ENCODE results near the gene GAL3ST2. TPM values are rescaled to one million over a fixed set of nuclear protein-coding genes. Genes with fewer than 3 reads are reported as not detected.
"Not testable (repeated sequence)": the region's sequence is repeated elsewhere in the genome, so short reads cannot be mapped to it uniquely, and the experiment has no call there.

The GAL3ST2 gene
- total and polyA plus RNA-seq, 4 experiments from 2014 or later = 0.14 to 0.39 TPM; not detected in 2

GRCh38 chr2:241815477-241816430 lies 39.1 kb downstream of the GAL3ST2 start:
- ChIA-PET CTCF (ENCODE audit: partially characterized antibody) (no interaction called here), POLR2A (ENCODE audit: partially characterized antibody) (no interaction called here)
- Histone ChIP-seq H3K36me3 (ENCODE audit: insufficient read depth, low read length) (no peaks in the 10 kb centered on the region), H3K27ac (ENCODE audit: low read depth, low read length) (no peak overlapping the region), H3K9me3 (ENCODE audit: control insufficient read depth in 1 of 2, low read length in 2 of 2) (no peaks in the 10 kb centered on the region), H3K4me1 (ENCODE audit: insufficient read depth, low read length) (peaks cover 9% of the 10 kb centered on the region), H3K27me3 (ENCODE audit: insufficient read depth, low read length) (no peaks in the 10 kb centered on the region), H3K4me3 (ENCODE audit: low read length in 2 of 2) (no peak overlapping the region)
- H3K27ac Mint-ChIP-seq = peak overlapping the region in 3 of 7 donors; percentile 19 to 57 (median 36)
- peaks cover 0 to 7% (median 6%) of the 10 kb centered on the region in 4 donors for H3K4me1 Mint-ChIP-seq
- intact Hi-C loops (cut with micrococcal nuclease) = no loop called here
- no peaks in the 10 kb centered on the region for H3K9me3 Mint-ChIP-seq
- H3K4me3 Mint-ChIP-seq = no peak overlapping the region
- no peak for DNase-seq
- no peaks in the 10 kb centered on the region for H3K36me3 Mint-ChIP-seq
- H3K27me3 Mint-ChIP-seq = no peaks in the 10 kb centered on the region

- H3K4me1 Mint-ChIP-seq = peaks cover 4 to 12% (median 8%) of the 10 kb centered on the region in 4 donors
- CTCF ChIA-PET (ENCODE audit: partially characterized antibody) = no interaction called here
These were observed 40.0 kb downstream of the GAL3ST2 start for GRCh38 chr2:241816431-241817121.

GRCh38 chr2:241817126-241817820 lies 40.7 kb downstream of the GAL3ST2 start:
- H3K4me3 ChIP-seq (ENCODE audit: low read length in 2 of 2) = no peak overlapping the region
- no peaks in the 10 kb centered on the region for H3K36me3 ChIP-seq (ENCODE audit: insufficient read depth, low read length)
- ChIA-PET POLR2A (ENCODE audit: partially characterized antibody) (no interaction called here), CTCF (ENCODE audit: partially characterized antibody) (no interaction called here)
- Mint-ChIP-seq H3K27ac (peak overlapping the region in 6 of 7 donors; percentile 7 to 75 (median 50)), H3K9me3 (peaks cover 0 to 2% (median 0%) of the 10 kb centered on the region in 8 donors), H3K4me1 (peaks cover 4 to 16% (median 11%) of the 10 kb centered on the region in 4 donors), H3K27me3 (no peaks in the 10 kb centered on the region), H3K36me3 (no peaks in the 10 kb centered on the region), H3K4me3 (peak overlapping the region in 5 of 8 donors; percentile 26 to 78 (median 46))
- intact Hi-C loops (cut with micrococcal nuclease) = no loop called here
- DNase-seq = no peak
- peaks cover 15% of the 10 kb centered on the region for H3K4me1 ChIP-seq (ENCODE audit: insufficient read depth, low read length)
- no peaks in the 10 kb centered on the region for H3K9me3 ChIP-seq (ENCODE audit: control insufficient read depth in 1 of 2, low read length in 2 of 2)
- H3K27ac ChIP-seq (ENCODE audit: low read depth, low read length) = no peak overlapping the region
- H3K27me3 ChIP-seq (ENCODE audit: insufficient read depth, low read length) = no peaks in the 10 kb centered on the region

More at GRCh38 chr2:241816431-241817121, 40.0 kb downstream of the GAL3ST2 start:
- peak overlapping the region in 1 of 7 donors; percentile 60 for H3K27ac Mint-ChIP-seq
- H3K4me3 Mint-ChIP-seq = no peak overlapping the region
- Histone ChIP-seq H3K27me3 (ENCODE audit: insufficient read depth, low read length) (no peaks in the 10 kb centered on the region), H3K36me3 (ENCODE audit: insufficient read depth, low read length) (no peaks in the 10 kb centered on the region), H3K4me3 (ENCODE audit: low read length in 2 of 2) (no peak overlapping the region), H3K27ac (ENCODE audit: low read depth, low read length) (no peak overlapping the region), H3K4me1 (ENCODE audit: insufficient read depth, low read length) (peaks cover 14% of the 10 kb centered on the region), H3K9me3 (ENCODE audit: control insufficient read depth in 1 of 2, low read length in 2 of 2) (no peaks in the 10 kb centered on the region)
- H3K36me3 Mint-ChIP-seq = no peaks in the 10 kb centered on the region
- H3K27me3 Mint-ChIP-seq = no peaks in the 10 kb centered on the region
- POLR2A ChIA-PET (ENCODE audit: partially characterized antibody) = no interaction called here
- DNase-seq = no peak
- intact Hi-C loops (cut with micrococcal nuclease) = no loop called here
- peaks cover 0 to 2% (median 0%) of the 10 kb centered on the region in 8 donors for H3K9me3 Mint-ChIP-seq

GRCh38 chr2:241817821-241818215 lies 41.2 kb downstream of the GAL3ST2 start:
- H3K36me3 Mint-ChIP-seq; intact Hi-C loops (cut with micrococcal nuclease); H3K27me3 Mint-ChIP-seq; H3K36me3 ChIP-seq (ENCODE audit: insufficient read depth, low read length); DNase-seq; H3K4me3 ChIP-seq (ENCODE audit: low read length in 2 of 2); POLR2A ChIA-PET (ENCODE audit: partially characterized antibody); H3K27ac ChIP-seq (ENCODE audit: low read depth, low read length); H3K9me3 Mint-ChIP-seq; H3K27me3 ChIP-seq (ENCODE audit: insufficient read depth, low read length); H3K9me3 ChIP-seq (ENCODE audit: control insufficient read depth in 1 of 2, low read length in 2 of 2); CTCF ChIA-PET (ENCODE audit: partially characterized antibody): not testable (repeated sequence)
- H3K27ac Mint-ChIP-seq = peak overlapping the region in 4 of 7 donors; percentile 10 to 75 (median 55)
- H3K4me1 ChIP-seq (ENCODE audit: insufficient read depth, low read length) = peaks cover 15% of the 10 kb centered on the region
- H3K4me3 Mint-ChIP-seq = peak overlapping the region in 4 of 8 donors; percentile 26 to 78 (median 38)
- H3K4me1 Mint-ChIP-seq = peaks cover 7 to 21% (median 15%) of the 10 kb centered on the region in 4 donors

GRCh38 chr2:241818229-241818942 lies 41.8 kb downstream of the GAL3ST2 start:
- ChIA-PET CTCF (ENCODE audit: partially characterized antibody) (no interaction called here), POLR2A (ENCODE audit: partially characterized antibody) (no interaction called here)
- H3K4me1 Mint-ChIP-seq = peaks cover 9 to 23% (median 16%) of the 10 kb centered on the region in 4 donors
- H3K4me3 Mint-ChIP-seq = no peak overlapping the region
- intact Hi-C loops (cut with micrococcal nuclease) = no loop called here
- H3K27ac Mint-ChIP-seq = no peak overlapping the region
- no peak overlapping the region for H3K27ac ChIP-seq (ENCODE audit: low read depth, low read length)
- H3K4me3 ChIP-seq (ENCODE audit: low read length in 2 of 2) = no peak overlapping the region
- H3K36me3 Mint-ChIP-seq = no peaks in the 10 kb centered on the region
- no peak for DNase-seq
- H3K36me3 ChIP-seq (ENCODE audit: insufficient read depth, low read length) = no peaks in the 10 kb centered on the region
- H3K9me3 Mint-ChIP-seq = peaks cover 0 to 6% (median 0%) of the 10 kb centered on the region in 8 donors
- H3K4me1 ChIP-seq (ENCODE audit: insufficient read depth, low read length) = peaks cover 15% of the 10 kb centered on the region
- H3K9me3 ChIP-seq (ENCODE audit: control insufficient read depth in 1 of 2, low read length in 2 of 2) = no peaks in the 10 kb centered on the region
- no peaks in the 10 kb centered on the region for H3K27me3 ChIP-seq (ENCODE audit: insufficient read depth, low read length)
- peaks cover 0 to 3% of the 10 kb centered on the region in 2 donors for H3K27me3 Mint-ChIP-seq

GRCh38 chr2:241818943-241819270 lies 42.3 kb downstream of the GAL3ST2 start:
- intact Hi-C loops (cut with micrococcal nuclease) = no loop called here
- Mint-ChIP-seq H3K4me3 (no peak overlapping the region), H3K4me1 (peaks cover 9 to 23% (median 17%) of the 10 kb centered on the region in 4 donors), H3K36me3 (no peaks in the 10 kb centered on the region), H3K27me3 (peaks cover 0 to 3% of the 10 kb centered on the region in 2 donors), H3K27ac (peak overlapping the region in 2 of 7 donors; percentile 32 to 68), H3K9me3 (peaks cover 0 to 9% (median 0%) of the 10 kb centered on the region in 8 donors)
- Histone ChIP-seq H3K36me3 (ENCODE audit: insufficient read depth, low read length) (no peaks in the 10 kb centered on the region), H3K27me3 (ENCODE audit: insufficient read depth, low read length) (no peaks in the 10 kb centered on the region), H3K4me3 (ENCODE audit: low read length in 2 of 2) (no peak overlapping the region), H3K27ac (ENCODE audit: low read depth, low read length) (no peak overlapping the region), H3K4me1 (ENCODE audit: insufficient read depth, low read length) (peaks cover 15% of the 10 kb centered on the region), H3K9me3 (ENCODE audit: control insufficient read depth in 1 of 2, low read length in 2 of 2) (no peaks in the 10 kb centered on the region)
- CTCF ChIA-PET (ENCODE audit: partially characterized antibody) = no interaction called here
- no peak for DNase-seq
- POLR2A ChIA-PET (ENCODE audit: partially characterized antibody) = no interaction called here
